ENCODE measurements around the gene DCANP1. TPM values are rescaled to one million over a fixed set of nuclear protein-coding genes. Genes with fewer than 3 reads are reported as not detected.

DCANP1 gene
- total and polyA plus RNA-seq, 2 of the 13 experiments (the other 11 are each of a cell fraction or from before 2014, with no cell fraction given) = not detected

DNA sequence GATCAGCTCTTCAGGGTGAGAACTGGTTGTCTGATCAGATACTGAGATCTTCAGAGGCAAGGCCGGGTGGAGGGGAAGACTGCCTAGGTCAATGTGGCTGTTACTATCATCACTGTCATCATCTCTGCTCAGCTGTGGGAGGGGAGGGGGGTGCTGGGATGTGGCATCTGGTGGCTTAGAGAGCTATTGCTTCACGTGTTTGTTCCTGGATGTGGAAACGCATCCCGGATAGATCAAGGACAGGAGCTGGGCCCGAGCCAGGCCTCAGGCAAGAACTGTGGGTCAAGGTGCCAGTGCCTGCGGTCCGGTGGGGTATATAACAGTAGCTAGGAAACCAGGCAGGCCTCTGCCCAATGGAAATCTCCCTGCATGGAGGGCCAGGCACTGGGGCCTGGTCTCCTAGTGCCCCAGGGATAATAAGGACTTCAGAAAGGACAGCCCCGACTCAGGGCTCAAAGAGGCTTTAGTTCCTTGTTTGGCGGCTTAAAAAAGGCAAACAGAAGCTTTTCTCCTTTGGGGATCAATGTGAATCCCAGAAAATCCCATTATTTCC, 35.3 kb upstream of the DCANP1 start (continued):
- TF ChIP-seq, protein P1, sequence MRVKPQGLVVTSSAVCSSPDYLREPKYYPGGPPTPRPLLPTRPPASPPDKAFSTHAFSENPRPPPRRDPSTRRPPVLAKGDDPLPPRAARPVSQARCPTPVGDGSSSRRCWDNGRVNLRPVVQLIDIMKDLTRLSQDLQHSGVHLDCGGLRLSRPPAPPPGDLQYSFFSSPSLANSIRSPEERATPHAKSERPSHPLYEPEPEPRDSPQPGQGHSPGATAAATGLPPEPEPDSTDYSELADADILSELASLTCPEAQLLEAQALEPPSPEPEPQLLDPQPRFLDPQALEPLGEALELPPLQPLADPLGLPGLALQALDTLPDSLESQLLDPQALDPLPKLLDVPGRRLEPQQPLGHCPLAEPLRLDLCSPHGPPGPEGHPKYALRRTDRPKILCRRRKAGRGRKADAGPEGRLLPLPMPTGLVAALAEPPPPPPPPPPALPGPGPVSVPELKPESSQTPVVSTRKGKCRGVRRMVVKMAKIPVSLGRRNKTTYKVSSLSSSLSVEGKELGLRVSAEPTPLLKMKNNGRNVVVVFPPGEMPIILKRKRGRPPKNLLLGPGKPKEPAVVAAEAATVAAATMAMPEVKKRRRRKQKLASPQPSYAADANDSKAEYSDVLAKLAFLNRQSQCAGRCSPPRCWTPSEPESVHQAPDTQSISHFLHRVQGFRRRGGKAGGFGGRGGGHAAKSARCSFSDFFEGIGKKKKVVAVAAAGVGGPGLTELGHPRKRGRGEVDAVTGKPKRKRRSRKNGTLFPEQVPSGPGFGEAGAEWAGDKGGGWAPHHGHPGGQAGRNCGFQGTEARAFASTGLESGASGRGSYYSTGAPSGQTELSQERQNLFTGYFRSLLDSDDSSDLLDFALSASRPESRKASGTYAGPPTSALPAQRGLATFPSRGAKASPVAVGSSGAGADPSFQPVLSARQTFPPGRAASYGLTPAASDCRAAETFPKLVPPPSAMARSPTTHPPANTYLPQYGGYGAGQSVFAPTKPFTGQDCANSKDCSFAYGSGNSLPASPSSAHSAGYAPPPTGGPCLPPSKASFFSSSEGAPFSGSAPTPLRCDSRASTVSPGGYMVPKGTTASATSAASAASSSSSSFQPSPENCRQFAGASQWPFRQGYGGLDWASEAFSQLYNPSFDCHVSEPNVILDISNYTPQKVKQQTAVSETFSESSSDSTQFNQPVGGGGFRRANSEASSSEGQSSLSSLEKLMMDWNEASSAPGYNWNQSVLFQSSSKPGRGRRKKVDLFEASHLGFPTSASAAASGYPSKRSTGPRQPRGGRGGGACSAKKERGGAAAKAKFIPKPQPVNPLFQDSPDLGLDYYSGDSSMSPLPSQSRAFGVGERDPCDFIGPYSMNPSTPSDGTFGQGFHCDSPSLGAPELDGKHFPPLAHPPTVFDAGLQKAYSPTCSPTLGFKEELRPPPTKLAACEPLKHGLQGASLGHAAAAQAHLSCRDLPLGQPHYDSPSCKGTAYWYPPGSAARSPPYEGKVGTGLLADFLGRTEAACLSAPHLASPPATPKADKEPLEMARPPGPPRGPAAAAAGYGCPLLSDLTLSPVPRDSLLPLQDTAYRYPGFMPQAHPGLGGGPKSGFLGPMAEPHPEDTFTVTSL (CRISPR knock-in tag; IDR thresholded peaks at IDR 0.05; ENCODE audit: borderline replicate concordance) = no peak
- TF ChIP-seq, protein P2, sequence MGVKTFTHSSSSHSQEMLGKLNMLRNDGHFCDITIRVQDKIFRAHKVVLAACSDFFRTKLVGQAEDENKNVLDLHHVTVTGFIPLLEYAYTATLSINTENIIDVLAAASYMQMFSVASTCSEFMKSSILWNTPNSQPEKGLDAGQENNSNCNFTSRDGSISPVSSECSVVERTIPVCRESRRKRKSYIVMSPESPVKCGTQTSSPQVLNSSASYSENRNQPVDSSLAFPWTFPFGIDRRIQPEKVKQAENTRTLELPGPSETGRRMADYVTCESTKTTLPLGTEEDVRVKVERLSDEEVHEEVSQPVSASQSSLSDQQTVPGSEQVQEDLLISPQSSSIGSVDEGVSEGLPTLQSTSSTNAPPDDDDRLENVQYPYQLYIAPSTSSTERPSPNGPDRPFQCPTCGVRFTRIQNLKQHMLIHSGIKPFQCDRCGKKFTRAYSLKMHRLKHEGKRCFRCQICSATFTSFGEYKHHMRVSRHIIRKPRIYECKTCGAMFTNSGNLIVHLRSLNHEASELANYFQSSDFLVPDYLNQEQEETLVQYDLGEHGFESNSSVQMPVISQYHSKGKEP (CRISPR knock-in tag; IDR thresholded peaks at IDR 0.05) = no peak
- TF ChIP-seq SIN3A (IDR thresholded peaks at IDR 0.05; ENCODE audit: borderline replicate concordance, low read depth, low read length) (no peak), ZNF230 (CRISPR knock-in tag; IDR thresholded peaks at IDR 0.05) (0 out of 2 replicates have a peak, but pooled peaks have one; percentile 23), ZNF768 (CRISPR knock-in tag; IDR thresholded peaks at IDR 0.05) (no peak), SNAPC2 (CRISPR knock-in tag; IDR thresholded peaks at IDR 0.05) (0 out of 2 replicates have a peak, but pooled peaks have one; percentile 56), SALL1 (CRISPR knock-in tag; IDR thresholded peaks at IDR 0.05) (peak; percentile 97), NR2C2 (CRISPR knock-in tag; IDR thresholded peaks at IDR 0.05; ENCODE audit: borderline replicate concordance) (peak; percentile 83), ATF7-NPFF (CRISPR knock-in tag; IDR thresholded peaks at IDR 0.05; ENCODE audit: low read depth) (no peak; the same call in 1 of the 2 replicates), KMT2A (CRISPR knock-in tag; IDR thresholded peaks at IDR 0.05) (no peak), HNRNPUL1 (IDR thresholded peaks at IDR 0.05; ENCODE audit: low read depth, low read length) (no peak)
- TF ChIP-seq, protein P3, sequence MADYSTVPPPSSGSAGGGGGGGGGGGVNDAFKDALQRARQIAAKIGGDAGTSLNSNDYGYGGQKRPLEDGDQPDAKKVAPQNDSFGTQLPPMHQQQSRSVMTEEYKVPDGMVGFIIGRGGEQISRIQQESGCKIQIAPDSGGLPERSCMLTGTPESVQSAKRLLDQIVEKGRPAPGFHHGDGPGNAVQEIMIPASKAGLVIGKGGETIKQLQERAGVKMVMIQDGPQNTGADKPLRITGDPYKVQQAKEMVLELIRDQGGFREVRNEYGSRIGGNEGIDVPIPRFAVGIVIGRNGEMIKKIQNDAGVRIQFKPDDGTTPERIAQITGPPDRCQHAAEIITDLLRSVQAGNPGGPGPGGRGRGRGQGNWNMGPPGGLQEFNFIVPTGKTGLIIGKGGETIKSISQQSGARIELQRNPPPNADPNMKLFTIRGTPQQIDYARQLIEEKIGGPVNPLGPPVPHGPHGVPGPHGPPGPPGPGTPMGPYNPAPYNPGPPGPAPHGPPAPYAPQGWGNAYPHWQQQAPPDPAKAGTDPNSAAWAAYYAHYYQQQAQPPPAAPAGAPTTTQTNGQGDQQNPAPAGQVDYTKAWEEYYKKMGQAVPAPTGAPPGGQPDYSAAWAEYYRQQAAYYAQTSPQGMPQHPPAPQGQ (CRISPR knock-in tag; IDR thresholded peaks at IDR 0.05; ENCODE audit: borderline replicate concordance) = no peak
- TF ChIP-seq, protein P4, sequence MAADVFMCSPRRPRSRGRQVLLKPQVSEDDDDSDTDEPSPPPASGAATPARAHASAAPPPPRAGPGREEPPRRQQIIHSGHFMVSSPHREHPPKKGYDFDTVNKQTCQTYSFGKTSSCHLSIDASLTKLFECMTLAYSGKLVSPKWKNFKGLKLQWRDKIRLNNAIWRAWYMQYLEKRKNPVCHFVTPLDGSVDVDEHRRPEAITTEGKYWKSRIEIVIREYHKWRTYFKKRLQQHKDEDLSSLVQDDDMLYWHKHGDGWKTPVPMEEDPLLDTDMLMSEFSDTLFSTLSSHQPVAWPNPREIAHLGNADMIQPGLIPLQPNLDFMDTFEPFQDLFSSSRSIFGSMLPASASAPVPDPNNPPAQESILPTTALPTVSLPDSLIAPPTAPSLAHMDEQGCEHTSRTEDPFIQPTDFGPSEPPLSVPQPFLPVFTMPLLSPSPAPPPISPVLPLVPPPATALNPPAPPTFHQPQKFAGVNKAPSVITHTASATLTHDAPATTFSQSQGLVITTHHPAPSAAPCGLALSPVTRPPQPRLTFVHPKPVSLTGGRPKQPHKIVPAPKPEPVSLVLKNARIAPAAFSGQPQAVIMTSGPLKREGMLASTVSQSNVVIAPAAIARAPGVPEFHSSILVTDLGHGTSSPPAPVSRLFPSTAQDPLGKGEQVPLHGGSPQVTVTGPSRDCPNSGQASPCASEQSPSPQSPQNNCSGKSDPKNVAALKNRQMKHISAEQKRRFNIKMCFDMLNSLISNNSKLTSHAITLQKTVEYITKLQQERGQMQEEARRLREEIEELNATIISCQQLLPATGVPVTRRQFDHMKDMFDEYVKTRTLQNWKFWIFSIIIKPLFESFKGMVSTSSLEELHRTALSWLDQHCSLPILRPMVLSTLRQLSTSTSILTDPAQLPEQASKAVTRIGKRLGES (CRISPR knock-in tag; IDR thresholded peaks at IDR 0.05; ENCODE audit: borderline replicate concordance) = no peak
- TF ChIP-seq, protein P5, sequence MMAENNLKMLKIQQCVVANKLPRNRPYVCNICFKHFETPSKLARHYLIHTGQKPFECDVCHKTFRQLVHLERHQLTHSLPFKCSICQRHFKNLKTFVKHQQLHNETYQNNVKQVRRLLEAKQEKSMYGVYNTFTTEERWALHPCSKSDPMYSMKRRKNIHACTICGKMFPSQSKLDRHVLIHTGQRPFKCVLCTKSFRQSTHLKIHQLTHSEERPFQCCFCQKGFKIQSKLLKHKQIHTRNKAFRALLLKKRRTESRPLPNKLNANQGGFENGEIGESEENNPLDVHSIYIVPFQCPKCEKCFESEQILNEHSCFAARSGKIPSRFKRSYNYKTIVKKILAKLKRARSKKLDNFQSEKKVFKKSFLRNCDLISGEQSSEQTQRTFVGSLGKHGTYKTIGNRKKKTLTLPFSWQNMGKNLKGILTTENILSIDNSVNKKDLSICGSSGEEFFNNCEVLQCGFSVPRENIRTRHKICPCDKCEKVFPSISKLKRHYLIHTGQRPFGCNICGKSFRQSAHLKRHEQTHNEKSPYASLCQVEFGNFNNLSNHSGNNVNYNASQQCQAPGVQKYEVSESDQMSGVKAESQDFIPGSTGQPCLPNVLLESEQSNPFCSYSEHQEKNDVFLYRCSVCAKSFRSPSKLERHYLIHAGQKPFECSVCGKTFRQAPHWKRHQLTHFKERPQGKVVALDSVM (CRISPR knock-in tag; IDR thresholded peaks at IDR 0.05) = no peak

Data from HepG2 (cell line).